SKM-1 treated with dmso at 0.1 percent for 144 hours (cell line): Measurements from ENCODE around the gene DUS1L.

Experiments used
- DNase-seq: peaks from one replicate; lab custom pipeline; 2025; ENCODE audit not compliant: unreplicated experiment; lab: John Stamatoyannopoulos, UW

Gene DUS1L

DNA sequence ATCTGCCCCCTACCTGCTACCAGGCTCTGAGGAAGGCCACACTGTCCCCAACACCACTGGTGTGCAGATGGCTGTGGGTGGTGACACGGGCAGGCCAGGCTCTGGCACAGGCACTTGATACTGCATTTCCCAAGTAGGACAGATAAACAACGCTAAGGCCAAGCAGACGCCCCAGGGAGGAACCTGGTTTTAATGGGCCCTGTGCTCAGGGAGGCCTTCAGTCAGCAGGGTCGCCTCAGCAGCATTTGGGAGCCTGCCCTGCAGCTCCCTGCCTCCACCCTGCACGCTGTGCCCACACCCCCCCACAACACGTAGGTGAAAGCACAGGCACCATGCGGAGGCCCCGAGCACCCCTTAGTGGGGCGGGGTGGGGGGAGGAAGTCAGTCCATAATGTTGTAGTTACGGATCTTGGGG, 35.7 kb upstream of the DUS1L start:
- no peak for DNase-seq

DNA sequence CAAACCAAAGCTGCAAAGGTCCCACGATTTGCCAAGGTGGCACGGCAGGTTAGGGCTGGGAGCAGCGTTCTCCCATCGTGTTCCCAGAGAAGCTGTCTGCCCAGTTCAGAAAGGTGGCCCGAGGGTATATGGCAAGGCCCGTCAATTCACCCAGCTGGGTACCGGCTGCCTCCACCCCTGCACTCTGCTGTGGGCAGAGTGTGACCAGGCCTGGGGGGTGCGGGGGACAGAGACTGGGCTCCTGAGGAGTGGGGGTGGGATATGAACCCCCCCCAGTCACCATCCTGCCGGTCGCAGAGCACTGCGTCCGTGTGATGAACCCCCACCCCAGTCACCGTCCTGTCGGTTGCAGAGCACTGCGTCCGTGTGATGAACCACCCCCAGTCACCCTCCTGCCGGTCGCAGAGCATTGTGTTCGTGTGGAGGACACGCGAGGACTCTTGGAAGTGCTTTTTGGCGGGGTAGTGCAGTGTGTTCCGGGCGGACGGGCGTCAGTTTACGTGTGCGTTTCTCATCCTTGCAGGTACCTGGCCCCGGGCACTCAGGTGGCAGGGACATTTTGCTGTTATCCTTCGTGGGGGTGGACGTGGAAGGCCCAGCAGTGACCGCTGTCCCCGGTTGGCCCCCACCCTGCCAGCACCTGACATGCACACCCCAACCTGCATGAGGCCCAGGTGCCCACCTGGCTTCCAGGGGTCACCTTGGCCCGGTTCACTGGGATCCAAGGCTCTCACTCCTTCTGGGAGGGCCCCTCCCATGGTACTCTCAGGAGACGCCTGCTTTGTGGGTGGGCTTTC, 35.1 kb upstream of the DUS1L start:
- no peak for DNase-seq

DNA sequence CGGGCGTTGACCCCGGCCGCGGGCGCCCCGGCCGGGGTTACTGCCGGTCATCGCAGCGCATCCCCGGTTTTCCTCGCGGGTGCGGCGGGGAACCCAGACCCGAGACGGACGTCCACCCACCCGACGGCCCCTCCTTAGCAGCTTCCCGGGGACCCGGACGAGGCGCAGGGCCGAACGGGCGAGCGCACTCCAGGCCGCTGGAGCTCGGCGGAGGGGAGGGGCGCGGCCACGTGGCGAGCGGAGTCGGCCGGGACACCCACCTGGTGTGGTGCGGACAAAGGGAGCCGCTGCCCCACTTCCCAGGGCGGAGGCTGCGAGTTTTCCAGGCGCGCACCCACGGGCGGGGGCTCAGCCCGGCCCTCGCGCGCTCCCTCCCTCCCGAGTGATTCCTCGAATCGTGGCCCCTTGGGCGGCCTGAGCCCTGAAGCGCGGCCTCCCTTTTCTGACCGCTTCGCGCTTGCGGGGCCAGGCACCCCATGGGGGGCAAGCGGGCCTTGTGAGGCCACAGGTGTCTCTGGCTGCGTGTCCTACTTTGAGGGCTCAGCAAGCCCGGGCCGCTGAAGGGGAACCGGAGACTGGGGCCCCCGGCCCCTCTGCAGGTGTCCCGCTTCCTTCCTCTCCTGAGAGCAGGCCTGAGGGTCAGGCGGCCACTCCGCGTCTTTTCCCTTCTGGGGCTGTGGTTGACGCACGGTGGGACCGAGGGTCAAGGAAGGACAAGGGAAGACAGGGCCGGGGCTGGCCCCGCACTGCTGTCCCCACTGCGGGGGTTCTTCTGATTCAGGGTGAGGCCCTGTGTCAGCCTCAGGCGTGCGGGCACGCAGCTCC, 33.5 kb upstream of the DUS1L start:
- DNase-seq: no peak

DNA sequence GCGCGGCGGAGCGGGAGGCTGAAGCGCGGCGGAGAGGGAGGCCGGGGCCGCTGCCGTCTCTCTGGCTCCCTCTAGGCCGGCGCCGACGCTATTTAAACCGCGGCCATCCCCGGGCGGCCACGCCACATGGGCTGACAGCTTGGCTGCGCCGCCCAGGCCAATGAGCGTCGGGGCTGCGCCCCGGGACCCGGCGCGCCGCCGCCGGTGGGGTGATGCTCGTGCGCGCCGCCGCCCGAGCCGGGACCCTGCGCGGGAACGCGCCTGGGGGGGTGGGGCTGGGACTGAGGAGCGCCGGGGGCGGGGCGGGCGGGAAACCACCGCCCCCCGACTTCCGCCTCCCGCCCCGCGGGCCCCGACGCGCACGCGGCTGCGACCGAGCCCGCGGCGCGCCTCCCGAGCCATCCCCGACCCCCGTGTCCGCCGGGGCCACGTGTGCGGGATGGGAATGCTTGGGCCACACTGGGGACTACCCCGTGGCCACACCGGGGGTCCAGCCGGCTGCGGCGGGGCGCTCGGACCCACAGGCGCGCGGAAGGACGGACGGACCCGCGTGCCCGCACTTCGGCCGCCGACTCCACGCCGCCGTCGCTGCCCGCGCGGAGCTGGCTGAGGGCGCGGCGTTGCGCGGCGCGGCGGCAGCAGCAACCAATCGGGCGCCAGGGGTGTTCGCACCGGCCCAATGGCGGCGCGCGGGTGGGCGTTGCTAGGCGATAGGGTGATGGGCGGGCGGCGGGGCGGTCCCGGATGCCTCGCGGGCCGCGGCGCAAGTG, 32.8 kb upstream of the DUS1L start, which contains the start of gene FASN:
Gene FASN, minus strand, starts transcription at position 68 of the 770 bp plus-strand sequence. CDS start 1,791 bp downstream, outside the sequence.
- peak; percentile 91 for DNase-seq

DNA sequence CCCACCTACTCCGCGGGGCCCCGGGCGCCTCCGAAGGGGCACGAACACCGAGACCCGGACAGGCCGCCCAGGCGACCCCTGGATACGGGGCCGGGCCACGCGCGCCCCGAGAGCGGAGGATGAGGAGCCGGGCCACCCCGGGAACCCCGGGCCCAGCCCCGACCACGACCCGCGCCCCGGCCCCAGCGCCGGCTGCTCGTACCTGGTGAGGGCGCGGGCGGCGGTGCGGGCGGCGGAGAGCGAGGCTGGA, 32.2 kb upstream of the DUS1L start:
- DNase-seq: no peak

DNA sequence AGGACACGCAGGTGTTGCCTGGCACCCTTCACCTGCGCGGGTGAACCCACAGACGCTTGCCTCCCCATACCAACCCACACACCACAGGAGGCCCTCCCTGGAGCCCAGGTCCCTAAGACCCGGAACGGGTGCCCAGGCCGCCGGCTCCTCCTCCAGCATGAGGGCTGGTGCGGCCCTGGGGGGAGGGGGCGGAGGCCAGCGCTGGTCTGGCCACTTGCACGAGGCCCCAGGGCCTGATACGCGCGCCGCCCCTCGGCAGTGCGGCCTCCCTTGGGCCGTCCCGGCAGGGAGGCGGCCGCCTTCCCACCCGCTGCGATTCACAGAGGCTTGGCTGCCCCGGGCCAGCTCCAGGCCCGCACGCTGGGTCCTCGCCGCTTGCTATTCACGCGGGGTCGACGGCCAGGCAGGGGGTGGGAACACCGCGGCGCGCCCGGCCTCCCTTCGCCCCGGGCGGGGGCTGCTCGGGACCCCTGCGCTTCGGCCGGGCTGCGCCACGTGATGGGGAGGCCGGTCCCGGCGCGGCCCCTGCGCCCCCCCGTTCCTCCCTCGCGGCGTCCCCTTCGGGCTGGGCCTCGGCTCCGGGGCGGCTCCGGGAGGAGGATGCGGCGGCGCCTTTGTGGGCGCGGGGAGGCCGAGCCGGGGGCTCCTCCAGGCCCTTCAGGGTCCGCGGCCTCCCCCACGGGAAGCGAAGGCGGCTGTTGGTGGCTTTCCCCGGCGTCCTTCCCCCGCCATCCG, 31.7 kb upstream of the DUS1L start:
- no peak for DNase-seq

DNA sequence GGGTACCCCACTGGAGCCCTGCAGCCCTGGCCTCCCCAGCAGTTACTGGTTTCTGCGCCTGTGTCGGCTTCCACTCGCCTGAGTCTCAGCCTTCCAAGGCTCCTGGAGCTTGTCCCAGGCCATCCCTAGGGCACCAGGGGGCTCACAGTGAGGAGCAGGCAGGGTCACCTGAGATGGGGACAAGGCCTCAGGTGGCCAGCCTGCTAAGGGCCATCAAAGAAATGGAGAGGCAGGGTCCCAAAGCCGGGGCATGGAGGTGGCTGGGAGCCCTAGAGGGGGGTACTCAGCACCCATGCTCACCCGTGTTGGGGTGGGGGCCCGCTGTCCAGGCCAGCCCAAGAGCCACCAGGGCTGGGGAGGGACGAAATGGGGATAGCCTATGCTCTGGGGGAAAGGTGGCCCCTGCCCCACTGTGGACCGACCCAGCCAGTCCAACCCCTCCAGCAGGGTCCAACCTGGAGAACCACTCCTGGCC, 31.1 kb upstream of the DUS1L start:
- DNase-seq: no peak

DNA sequence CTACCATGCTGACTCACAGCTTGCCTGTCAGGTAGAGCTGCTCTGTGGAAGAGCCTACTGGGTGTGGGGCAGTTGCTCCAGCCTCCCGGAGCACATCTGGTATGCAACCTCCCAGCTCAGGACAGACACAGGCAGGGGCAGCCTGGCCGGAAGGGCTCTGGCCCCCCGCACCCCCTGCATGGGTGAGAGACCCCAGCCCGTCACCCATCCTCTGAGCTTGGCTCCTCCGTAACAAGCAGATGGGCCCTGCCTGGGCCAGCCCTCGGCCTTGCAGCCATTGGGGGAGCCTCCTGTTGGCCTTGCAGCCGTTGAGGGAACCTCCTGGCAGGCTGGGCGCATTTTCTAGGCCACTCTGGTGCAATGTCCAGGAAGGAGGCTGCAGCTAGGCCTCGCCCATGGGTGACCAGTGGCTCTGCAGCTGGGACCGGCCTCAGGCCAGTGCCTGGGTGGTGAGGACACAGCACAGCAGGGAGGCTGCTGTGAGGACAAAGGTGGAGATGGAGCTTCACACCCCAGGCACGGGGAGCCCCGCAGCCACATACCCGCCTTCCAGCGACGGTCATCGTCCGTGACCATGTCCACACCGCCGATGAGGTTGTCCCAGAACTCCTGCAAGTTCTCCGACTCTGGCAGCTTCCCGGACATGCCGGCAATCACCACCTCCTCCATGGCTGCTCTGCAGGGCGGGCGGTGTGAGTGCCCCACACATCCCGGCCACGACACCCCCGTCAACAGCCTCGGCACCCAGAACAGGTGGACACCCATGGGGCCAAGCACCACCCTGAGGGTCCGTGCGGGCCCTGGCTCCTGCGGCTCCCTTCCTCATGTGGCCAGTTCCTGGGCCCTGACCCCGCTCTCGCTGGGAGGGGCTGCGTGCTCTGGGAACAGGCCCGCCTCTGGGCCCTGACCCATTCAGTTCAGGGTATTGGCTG, 30.4 kb upstream of the DUS1L start:
- no peak for DNase-seq

DNA sequence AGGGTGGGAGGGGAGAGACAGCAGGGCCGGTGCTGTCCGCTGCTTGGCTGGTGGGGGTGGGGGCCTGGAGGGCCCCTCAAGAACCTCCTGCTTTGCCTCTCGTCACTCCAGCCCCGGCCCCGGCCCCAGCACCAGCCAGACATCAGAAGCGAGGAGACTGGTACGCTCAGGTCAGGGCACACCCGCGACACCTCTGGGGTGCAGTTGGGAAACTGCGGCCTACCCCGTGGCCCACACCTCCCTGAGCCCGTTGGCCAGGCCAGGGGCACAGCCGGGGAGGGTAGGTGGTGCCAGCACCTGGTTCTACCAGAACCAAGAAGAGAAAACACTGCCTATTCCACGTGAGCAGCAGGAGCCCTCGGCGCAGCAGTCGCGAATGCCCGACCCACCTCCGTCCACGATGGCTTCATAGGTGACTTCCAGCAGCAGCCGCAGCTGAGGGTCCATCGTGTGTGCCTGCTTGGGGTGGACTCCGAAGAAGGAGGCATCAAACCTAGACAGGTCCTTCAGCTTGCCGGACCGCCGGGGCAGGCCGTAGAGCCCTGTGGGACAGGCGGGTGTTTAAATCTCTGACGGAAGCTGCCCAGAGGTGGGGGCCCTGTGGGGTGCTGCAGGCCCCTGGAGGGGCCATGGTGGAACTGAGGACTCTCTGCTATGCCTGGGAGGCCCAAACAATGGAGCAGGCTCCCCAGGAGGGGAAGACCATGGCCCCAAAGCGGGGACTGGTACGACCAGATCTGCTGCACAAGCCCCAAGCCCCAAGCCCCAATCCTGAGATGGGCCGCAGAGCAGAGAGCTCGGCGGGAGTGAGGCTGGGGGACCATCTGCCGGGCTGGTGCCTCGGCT, 29.6 kb upstream of the DUS1L start:
- no peak for DNase-seq

DNA sequence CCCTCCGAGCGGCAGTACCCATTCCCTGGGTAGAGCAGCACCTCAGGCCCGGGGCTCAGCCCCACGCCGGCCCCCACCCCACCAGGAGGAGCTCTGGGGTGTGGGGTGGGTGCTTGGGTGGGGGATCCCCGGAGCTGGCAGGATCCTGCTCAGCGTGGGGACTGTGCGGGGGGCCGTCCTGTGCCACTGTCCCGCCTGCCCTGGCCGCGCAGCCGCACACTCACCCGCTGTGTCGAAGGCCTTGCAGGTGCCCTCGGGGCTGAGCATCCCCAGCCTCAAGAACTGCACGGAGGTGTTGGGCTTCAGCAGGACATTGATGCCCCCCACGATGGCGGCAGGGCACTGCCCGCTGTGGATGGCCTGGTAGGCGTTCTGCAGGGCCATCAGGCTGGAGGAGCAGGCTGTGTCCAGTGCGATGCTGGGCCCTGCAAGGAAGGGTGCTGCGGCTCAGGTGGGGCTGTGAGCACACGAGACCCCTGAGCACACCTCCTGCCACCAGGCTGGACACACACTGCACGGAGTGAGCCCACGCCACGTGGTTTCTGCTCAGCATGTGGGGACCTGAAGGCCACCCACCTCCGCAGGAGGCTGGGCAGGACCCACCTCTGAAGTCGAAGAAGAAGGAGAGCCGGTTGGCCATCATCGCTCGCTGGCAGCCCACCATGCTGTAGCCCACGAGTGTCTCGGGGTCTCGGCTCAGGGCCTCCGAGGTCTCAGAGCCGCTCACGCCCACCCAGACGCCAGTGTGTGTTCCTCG, 27.6 kb upstream of the DUS1L start:
- DNase-seq: no peak

DNA sequence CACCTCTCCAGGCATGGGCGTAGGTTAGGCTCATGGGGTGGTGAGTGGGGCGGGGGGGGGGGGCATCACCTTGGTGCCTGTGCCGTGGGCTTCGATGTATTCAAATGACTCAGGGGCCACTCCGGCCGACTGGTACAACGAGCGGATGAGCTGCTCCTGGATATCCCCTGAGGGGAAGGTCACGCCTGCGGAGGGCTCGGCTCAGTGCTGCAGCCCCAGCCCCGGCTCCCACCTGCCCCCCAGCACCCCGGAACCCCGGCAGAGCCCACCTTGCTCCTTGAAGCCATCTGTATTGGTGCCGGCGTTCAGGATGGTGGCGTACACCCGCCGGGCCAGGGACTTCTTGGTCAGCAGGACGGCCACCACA, 27.0 kb upstream of the DUS1L start:
- DNase-seq: no peak

DNA sequence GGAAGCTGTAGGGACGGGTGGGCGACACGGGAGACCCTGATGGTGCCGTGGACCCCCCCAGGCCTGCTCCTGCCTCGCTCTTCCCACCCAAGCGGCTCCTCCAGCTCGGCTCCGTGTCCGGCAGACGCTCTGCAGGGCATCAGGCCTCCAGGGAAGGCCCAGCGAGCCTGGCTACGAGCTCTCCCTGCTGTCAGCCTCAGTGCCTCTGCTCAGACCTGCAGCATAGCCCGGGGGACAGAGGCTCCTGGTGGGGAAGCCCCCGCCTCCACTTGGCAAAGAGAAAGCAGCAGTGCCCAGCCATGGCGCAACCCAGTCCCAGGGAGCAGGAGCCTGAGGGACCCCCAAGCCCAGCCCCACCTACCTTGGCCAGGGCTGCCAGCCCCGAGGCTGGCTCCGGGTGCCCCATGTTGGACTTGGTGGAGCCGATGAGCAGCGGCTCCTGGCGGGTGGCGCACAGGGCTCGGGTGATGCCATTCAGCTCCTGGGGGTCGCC, 26.5 kb upstream of the DUS1L start:
- no peak for DNase-seq

DNA sequence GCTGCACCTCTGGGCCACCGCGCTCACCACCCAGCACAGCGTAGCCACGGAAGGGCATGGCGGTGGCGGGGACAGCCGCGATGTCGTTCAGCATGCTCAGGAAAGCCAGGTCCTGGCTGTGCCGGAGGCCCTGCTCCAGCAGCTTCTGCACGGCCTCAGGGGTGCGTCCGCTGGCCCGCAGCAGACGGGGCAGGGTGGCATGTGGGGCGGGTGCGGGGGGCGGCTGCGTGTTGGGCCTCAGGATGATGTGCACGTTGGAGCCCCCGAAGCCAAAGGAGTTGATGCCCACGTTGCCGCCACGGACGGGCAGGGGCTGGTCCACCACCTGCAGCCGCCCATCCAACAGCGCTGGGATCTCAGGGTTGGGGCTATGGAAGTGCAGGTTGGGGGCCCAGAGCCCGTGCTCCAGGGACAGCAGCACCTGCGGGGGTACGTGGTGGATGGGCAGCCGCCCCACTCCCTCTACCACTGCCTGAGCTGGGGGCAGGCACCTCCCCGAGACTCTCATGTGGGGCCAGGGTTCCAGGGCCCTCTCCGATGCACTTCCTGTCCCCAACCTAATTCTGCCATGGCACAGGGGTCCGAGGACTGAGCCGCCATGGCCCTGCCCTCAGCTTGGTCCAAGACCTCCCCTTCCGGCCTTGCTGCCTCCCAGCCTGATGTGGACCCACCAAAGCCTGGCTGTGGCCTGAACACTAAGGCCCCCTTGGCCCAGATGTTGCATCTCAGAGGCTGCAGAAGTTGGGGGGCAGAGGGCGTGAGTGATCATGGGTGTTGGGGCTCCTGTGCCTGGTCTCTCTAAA, 25.9 kb upstream of the DUS1L start:
- no peak for DNase-seq

DNA sequence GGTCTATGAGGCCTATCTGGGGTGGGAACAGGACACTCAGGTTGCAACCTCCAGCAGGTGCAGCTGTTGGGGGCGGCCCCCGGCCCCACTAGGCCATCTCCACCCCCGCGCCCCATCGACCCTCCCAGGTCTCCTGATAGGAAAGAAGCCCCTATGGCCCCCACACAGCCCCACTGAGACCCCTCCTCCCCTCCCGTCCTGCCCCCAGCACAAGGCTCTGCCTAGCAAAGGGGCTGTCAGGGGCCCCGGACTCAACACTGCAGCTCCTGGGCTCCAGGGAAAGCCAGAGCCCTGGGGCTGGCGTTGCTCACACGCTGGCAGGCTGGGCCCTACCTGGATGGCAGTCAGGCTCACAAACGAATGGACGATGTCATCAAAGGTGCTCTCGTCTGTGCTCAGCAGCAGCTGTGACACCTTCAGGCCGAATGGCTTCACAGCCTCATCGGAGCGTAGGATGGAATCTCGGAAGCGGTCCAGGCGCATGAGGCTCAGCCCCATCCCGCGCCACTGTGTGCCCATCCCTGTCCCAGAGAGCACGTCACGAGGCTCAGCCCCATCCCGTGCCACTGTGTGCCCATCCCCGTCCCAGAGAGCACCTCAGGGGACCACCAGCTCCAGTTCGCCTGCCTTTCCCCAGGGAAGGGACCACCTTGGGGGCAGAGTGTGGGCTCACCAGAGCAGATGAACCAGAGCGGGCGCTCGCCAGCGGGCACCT, 25.1 kb upstream of the DUS1L start:
- no peak for DNase-seq

DNA sequence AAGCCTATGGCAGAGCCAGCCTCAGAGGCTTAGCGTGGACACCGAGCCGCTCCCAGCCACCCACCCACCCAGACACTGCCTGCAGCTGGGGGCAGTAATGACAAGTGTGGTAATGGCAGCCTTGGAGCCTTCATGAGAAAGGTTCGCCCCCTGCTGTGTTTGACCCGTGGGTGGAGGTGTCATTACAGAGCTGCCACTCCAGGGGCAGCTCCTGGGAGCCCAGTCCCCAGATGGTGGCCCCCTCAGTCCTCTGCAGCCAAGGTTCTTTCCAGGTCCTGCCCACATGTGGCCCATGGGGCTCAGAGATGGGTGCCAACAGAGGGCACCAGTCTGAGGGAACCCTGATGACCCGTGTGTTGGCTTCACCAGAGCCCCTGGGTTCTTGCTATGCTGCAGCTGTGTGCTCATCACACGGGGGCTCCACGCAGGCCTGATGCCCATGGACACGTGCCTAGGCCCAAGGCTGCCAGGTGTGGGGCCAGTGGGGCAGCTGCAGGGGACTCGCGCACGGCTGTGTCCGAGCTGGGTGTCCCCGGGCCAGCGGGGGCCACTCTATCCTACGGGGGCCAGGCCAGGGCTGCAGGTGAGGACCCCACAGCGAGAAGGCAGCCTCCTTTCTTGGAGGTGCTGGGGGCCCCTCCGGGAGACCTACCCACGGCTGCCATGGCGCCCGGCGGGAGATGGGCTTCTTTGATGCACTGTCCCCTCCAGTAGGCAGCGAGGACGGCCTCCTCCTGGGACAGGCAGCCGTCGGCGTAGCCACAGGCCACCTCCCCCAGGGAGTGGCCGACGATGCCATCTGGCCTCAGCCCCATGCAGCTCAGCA, 24.3 kb upstream of the DUS1L start:
- no peak for DNase-seq
